OCI-LY1 (cell line): ENCODE results near the gene ANKS1A.

Experiments
- H2AFZ ChIP-seq: fragments of 200-600 bp; sonication (generic), shearing (Covaris generic); 2 replicates; pipeline ENCODE4 v1.6.0; 2014; ENCODE audit warnings: antibody characterized with exemption, mild to moderate bottlenecking, low read length
- H3F3A ChIP-seq: fragments of 200-600 bp; sonication (generic), shearing (Covaris generic); 2 replicates; pipeline ENCODE4 v1.6.0; 2014; ENCODE audit warnings: mild to moderate bottlenecking, antibody characterized with exemption, low read length, moderate library complexity; ENCODE audit not compliant: insufficient read depth
- H3K27ac ChIP-seq: fragments of 200-600 bp; sonication (generic); 2 replicates; pipeline ENCODE4 v1.5.1; 2014; ENCODE audit warnings: low read length, mixed run types, mild to moderate bottlenecking, low read depth; ENCODE audit not compliant: poor library complexity, severe bottlenecking
- H3K27me3 ChIP-seq: fragments of 200-600 bp; sonication (generic); 2 replicates; pipeline ENCODE4 v1.6.0; 2014; ENCODE audit warnings: antibody characterized with exemption, mild to moderate bottlenecking, low read length, moderate library complexity; ENCODE audit not compliant: insufficient read depth
- H3K36me3 ChIP-seq: fragments of 200-600 bp; sonication (generic); 2 replicates; pipeline ENCODE4 v1.6.1; 2014; ENCODE audit warnings: mild to moderate bottlenecking, antibody characterized with exemption, low read length, moderate library complexity, mixed read lengths; ENCODE audit not compliant: insufficient read depth
- H3K4me1 ChIP-seq: fragments of 200-600 bp; sonication (generic); 2 replicates; pipeline ENCODE4 v1.5.1; 2014; ENCODE audit warnings: mild to moderate bottlenecking, low read length, moderate library complexity; ENCODE audit not compliant: insufficient read depth, severe bottlenecking
- H3K4me2 ChIP-seq: fragments of 200-600 bp; sonication (generic), shearing (Covaris generic); 2 replicates; pipeline ENCODE4 v1.6.1; 2014; ENCODE audit warnings: low read length
- H3K4me3 ChIP-seq: fragments of 200-600 bp; sonication (generic); 2 replicates; pipeline ENCODE4 v1.5.1; 2014; ENCODE audit warnings: low read length, low read depth, mild to moderate bottlenecking, mixed read lengths; ENCODE audit not compliant: poor library complexity, severe bottlenecking
- H3K79me2 ChIP-seq: fragments of 200-600 bp; shearing (Covaris generic); 2 replicates; pipeline ENCODE4 v1.6.1; 2016; ENCODE audit warnings: mixed run types, low read length, mixed read lengths; ENCODE audit not compliant: insufficient read depth
- H3K9ac ChIP-seq: fragments of 200-600 bp; sonication (generic), shearing (Covaris generic); 2 replicates; pipeline ENCODE4 v1.6.1; 2014; ENCODE audit warnings: mild to moderate bottlenecking, low read length, mixed read lengths
- H3K9me2 ChIP-seq: fragments of 200-600 bp; sonication (generic), shearing (Covaris generic); 2 replicates; pipeline ENCODE4 v1.6.1; 2014; ENCODE audit warnings: low read depth, mild to moderate bottlenecking, low read length, mixed read lengths
- H3K9me3 ChIP-seq: fragments of 200-600 bp; shearing (Covaris generic); 2 replicates; pipeline ENCODE4 v1.6.1; 2014; ENCODE audit warnings: low read length, mixed read lengths
- H4K20me1 ChIP-seq: fragments of 200-600 bp; sonication (generic), shearing (Covaris generic); 2 replicates; pipeline ENCODE4 v1.6.0; 2016; ENCODE audit warnings: mild to moderate bottlenecking, low read length; ENCODE audit not compliant: insufficient read depth
- CTCF ChIP-seq: fragments of 200-600 bp; sonication (generic), shearing (Covaris generic); IDR thresholded peaks from 2 replicates; pipeline ENCODE4 v1.5.1; 2017; ENCODE audit warnings: mild to moderate bottlenecking, antibody characterized with exemption, low read length, moderate library complexity, mixed read lengths
- EZH2 ChIP-seq: fragments of 200-600 bp; sonication (generic), shearing (Covaris generic); IDR thresholded peaks from 2 replicates; pipeline ENCODE4 v1.8.0; 2017; ENCODE audit warnings: borderline replicate concordance, mixed run types, mild to moderate bottlenecking, antibody characterized with exemption, low read length, moderate library complexity, mixed read lengths

ANKS1A gene

GRCh38 chr6:34979994-34980393 is 90.9 kb downstream of the ANKS1A start:
- H3K4me2 ChIP-seq, result no peak overlapping the region

GRCh38 chr6:34981366-34981765 is 92.3 kb downstream of the ANKS1A start:
- Histone ChIP-seq H3K36me3 (peaks cover 36% of the 10 kb centered on the region; the same call in 1 of the 2 replicates), H3K4me2 (no peak overlapping the region), H3K9me2 (no peaks in the 10 kb centered on the region), H2AFZ (no peak overlapping the region), H3K27ac (no peak overlapping the region), H3K79me2 (no peaks in the 10 kb centered on the region), H3F3A (no peaks in the 10 kb centered on the region), H3K9ac (no peak overlapping the region), H4K20me1 (no peaks in the 10 kb centered on the region), H3K9me3 (no peaks in the 10 kb centered on the region), H3K27me3 (no peaks in the 10 kb centered on the region), H3K4me3 (no peak overlapping the region), H3K4me1 (no peaks in the 10 kb centered on the region)
- TF ChIP-seq CTCF (no peak), EZH2 (no peak)

More at GRCh38 chr6:34979994-34980393, 90.9 kb downstream of the ANKS1A start:
- Histone ChIP-seq H2AFZ (no peak overlapping the region), H4K20me1 (no peaks in the 10 kb centered on the region), H3K79me2 (no peaks in the 10 kb centered on the region), H3K4me1 (no peaks in the 10 kb centered on the region), H3F3A (no peaks in the 10 kb centered on the region), H3K9ac (no peak overlapping the region), H3K27ac (no peak overlapping the region), H3K36me3 (peaks cover 22% of the 10 kb centered on the region; the same call in 1 of the 2 replicates), H3K27me3 (no peaks in the 10 kb centered on the region), H3K9me2 (no peaks in the 10 kb centered on the region), H3K4me3 (no peak overlapping the region), H3K9me3 (no peaks in the 10 kb centered on the region)
- TF ChIP-seq EZH2 (no peak), CTCF (no peak)

- Histone ChIP-seq H3K9me3 (no peaks in the 10 kb centered on the region), H3K9me2 (no peaks in the 10 kb centered on the region), H3F3A (no peaks in the 10 kb centered on the region), H3K36me3 (peaks cover 38% of the 10 kb centered on the region; the same call in 1 of the 2 replicates), H3K4me1 (no peaks in the 10 kb centered on the region), H3K27me3 (no peaks in the 10 kb centered on the region), H3K9ac (no peak overlapping the region), H3K79me2 (no peaks in the 10 kb centered on the region), H4K20me1 (no peaks in the 10 kb centered on the region), H3K27ac (no peak overlapping the region), H2AFZ (no peak overlapping the region), H3K4me3 (no peak overlapping the region), H3K4me2 (no peak overlapping the region)
- TF ChIP-seq CTCF, result no peak
- TF ChIP-seq EZH2, result no peak
Measured at GRCh38 chr6:34981951-34982350, 92.9 kb downstream of the ANKS1A start.
